Activated CD4-positive, CD25-positive, alpha-beta regulatory T cell treated with anti-CD3 and anti-CD28 coated beads, Interleukin-2, amount 50 U/mL, for 72 hours (primary cell): ENCODE results near the gene ZNF786.
"Not testable (repeated sequence)": the region's sequence is repeated elsewhere in the genome, so short reads cannot be mapped to it uniquely, and the experiment has no call there.

Experiments used
- DNase-seq: peaks from one replicate; pipeline ENCODE4 v3.0.0; 2021

The ZNF786 gene, protein sequence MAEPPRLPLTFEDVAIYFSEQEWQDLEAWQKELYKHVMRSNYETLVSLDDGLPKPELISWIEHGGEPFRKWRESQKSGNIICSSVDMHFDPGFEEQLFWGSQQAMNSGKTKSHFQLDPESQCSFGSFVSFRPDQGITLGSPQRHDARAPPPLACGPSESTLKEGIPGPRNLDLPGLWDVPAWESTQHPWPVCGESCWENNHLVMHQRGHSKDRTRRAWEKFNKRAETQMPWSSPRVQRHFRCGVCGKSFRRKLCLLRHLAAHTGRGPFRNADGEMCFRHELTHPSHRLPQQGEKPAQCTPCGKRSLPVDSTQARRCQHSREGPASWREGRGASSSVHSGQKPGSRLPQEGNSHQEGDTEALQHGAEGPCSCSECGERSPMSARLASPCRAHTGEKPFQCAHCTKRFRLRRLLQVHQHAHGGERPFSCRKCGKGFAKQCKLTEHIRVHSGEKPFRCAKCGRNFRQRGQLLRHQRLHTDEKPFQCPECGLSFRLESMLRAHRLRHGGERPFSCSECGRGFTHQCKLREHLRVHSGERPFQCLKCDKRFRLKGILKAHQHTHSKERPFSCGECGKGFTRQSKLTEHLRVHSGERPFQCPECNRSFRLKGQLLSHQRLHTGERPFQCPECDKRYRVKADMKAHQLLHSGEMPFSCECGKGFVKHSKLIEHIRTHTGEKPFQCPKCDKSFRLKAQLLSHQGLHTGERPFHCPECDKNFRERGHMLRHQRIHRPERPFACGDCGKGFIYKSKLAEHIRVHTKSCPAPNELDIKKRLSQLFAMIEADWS

DNA sequence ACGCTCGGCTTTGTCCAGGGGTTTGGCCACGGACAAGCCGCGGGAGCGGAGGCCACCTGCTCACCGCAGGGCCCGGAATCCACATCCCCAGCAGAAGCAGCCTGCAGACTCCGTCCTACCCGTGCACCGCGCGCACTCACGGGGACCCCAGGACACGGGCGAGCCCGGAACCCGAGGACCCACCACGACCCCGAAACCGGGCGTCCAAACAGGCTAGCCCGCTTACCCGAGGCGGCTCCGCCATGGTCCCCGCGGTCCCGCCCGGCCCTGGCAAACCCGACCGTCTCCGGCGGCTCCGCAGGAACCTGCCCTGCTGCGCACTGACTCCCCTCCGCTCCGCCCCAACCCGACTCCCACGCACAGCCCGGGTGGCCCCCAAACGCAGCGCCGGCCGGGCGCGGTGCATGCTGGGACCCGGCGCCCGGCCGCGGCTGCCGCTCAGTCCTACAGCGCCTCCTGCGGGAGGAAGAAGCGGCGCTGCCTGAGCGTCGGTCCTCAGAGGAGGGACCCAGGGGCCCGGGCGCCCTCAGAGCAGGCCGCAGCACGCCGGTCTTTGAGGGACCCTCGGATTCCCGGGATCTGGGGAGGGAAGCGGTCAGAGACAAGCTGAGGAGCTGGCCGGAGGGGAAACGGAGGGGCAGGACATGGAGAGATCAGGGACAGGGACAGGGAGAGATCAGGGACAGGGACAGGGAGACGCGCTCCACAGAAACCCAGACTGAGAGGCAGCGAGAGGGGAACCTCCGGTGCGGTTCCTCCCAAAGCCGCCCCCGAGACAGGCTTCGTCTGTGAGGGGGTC lies at the start of gene ZNF786:
ZNF786 (minus strand) TSS at position 322 of the 799 bp plus-strand sequence; CDS start at position 244, 78 bp downstream.
- peak; percentile 93 for DNase-seq

DNA sequence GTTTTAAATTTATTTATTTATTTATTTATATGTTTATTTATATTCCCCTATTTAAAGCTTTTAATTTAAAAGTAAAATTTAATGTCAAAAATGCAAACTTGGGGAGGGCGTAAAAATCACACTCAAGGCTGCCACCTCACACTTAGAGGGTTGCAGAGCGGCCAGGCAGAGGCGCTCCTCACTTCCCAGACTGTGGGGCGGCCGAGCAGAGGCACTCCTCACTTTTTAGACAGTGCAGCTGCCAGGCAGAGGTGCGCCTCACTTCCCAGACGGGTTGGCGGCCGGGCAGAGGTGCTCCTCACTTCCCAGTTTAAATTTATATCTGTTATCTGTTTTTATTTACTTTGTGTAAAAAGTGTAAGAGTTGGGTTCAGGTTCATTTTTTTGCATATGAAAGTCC lies 45.6 kb upstream of the ZNF786 start:
- no peak for DNase-seq

DNA sequence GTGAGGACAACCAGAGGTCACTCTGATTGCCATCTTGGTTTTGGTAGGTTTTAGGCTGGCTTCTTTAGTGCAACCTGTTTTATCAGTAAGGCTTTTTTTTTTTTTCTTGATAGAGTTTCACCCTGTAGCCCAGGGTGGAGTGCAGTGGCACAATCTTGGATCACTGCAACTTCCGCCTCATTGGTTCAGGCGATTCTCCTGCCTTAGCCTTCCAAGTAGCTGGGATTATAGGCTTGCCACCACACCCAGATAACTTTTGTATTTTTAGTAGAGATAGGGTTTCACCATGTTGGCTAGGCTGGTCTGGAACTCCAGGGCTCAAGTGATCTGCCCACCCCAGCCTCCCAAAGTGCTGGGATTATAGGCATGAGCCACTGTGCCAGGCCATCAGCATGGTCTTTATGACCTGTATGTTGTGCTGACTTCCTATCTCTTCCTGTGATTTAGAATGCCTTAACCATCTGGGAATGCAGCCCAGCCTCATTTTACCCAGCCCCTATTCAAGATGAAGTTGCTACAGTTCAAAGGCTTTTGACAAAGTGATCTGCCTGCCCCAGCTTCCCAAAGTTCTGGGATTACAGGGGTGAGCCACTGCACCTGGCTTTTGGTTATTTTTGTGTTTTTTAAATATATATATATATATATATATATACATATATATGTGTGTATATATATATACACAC lies 42.7 kb upstream of the ZNF786 start:
- no peak for DNase-seq

DNA sequence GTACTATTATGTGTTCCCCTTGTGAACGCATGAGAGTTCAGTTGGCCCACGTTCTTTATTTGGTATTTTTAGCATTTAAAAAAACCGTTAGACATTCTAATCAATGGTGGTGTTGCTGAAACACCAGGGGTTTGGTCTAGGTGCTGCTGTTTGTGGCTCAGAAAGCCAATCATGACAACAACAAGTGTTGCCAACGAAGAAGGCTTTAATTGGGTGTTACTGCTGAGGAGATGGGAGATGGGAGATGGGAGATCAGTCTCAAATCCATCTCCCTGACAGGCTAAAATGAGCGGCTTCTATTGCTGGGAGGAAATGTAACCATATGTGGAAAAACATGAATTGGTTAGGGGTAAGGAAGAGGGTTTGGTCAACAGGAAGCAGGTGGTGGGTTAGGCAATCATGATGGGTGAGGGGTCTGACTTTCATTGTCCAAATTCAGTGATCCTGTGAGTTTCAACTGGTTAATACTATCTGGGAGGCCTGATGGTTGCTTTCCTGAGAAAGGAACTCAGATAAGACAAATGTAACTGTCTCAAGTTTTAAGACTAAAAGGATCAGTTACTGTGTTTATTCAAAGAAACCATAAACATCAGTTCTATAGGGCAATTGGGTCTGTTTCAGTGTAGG lies 40.2 kb upstream of the ZNF786 start:
- DNase-seq: no peak

DNA sequence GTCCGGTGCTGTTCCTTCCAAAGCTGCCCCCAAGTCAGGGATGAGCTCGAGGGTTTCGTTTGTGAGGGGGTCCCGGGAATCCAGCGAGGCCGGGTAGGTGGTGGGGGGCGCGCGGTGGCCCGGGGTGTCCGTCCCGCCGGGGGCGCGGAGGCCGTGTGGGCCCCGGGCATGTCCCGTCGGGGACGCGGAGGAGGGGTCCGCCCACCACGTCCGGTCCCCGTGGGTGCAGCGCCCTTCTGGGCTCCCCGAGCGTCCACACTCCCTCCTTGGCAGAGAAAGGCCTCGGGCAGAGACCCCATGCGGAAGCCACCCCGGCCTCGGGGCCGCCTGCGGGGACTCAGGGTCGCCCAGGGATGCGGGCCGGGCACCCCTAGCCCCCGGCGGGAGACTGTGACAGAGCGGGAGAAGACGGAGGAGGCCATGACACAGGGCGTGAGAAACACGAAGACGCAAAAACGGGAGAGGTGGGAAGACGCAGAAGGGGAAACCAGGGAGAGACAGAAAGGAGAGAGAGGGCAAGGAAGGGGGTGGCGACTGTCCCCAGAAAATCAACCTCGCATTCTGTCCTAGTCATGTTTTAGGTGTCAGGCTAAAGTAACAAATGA lies 36.2 kb upstream of the ZNF786 start:
- peak; percentile 79 for DNase-seq

DNA sequence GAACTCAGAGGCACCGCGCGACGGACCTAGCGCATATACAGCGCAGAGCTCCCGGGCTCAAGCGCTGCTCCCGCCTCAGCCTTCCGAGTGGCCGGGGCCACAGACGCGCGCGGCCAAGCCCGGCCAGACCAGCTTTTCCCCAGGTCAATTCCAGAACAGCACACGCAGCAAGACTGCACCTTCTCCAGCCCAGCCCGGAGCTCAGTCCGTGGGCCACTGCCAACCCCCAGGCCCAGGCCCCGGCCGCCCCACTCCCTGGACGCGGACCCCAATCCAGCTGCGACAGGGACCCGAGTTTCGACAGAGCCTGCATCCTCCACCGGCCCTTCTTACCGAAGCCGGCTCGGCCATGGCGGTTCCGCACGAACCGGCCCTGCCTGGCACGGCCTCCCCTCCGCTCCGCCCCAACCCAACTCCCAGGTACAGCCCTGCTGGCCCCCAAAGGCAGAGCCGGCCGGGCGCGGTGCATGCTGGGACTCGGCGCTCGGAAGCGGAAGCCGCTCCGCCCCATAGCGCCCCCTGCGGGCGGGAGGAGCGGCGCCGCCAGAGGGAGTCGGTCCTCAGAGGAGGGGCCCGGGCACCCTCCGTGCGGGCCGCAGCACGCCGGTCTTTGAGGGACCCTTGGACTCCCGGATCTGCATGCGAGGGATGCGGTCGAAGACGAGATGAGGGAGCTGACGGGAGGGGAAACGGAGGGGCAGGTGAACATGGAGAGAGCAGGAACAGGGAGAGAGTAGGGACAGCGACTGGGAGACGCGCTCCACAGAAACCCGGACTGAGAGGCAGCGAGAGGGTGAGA lies 35.5 kb upstream of the ZNF786 start, which contains the start of gene ZNF425:
ZNF425 (minus strand) TSS at position 462 of the 799 bp plus-strand sequence; CDS start at position 351, 111 bp downstream.
- DNase-seq: peak; percentile 98

DNA sequence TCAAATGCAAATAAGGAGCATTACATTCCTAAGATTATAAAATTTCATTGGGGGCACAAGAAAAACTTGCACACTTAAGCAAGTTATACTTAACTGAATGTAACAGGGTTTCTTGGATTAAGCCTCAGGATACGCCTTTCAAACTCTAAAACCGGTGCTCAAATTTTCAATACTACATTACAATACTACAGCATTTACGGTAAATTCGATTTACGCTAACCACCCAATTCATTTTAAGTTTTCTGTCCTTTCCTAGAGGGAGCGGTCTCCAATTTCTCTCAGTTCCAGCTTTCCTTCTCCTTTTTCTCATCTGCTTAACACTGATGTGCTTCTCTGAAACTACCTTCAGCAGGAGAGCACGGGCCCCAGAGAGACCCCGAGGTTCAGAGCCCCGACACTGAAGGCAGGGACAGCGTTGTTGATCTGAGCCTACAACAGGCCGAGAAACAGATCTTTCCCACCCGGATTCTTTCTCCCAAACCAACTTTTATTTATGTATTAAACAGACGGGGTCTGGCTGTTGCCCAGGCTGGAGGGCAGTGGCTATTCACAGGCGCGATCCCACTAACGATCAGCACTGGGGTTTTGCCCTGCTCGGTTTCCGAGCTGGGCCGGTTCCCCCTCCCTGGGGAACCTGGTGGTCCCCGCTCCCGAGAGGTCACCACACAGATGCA lies 34.8 kb upstream of the ZNF786 start:
- no peak for DNase-seq

DNA sequence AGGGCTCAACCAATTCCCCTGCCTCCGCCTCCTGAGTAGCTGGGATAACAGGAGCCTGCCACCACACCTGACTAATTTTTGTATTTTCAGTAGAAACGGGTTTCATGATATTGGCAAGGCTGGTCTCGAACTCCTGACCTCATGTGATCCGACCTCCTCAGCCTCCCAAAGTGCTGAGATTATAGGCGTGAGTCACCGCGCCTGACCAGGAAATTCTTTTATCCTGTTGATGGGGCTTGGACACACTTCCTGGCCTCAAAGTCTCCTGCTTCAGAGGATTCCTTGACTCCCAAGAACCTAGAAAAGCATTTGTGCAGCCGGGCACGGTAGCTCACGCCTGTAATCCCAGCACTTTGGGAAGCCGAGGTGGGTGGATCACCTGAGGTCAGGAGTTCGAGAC lies 19.5 kb upstream of the ZNF786 start:
- DNase-seq: no peak

DNA sequence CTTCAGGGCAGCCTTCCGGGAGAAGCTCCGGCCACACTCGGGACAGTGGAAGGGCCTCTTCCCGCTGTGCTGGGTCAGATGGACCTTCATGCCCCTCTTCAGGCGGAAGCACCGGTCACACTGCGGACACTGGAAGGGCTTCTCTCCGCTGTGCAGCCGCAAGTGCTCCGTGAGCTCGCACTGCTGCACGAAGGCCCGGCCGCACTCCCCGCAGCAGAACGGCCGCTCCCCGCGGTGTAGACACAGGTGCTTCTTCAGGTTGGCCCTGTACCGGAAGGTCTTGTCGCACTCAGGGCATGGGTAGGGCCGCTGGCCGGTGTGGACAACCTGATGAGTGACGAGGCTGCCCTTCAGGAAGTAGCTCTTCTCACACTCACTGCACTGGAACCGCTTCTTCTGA lies 14.2 kb upstream of the ZNF786 start:
- DNase-seq: no peak

DNA sequence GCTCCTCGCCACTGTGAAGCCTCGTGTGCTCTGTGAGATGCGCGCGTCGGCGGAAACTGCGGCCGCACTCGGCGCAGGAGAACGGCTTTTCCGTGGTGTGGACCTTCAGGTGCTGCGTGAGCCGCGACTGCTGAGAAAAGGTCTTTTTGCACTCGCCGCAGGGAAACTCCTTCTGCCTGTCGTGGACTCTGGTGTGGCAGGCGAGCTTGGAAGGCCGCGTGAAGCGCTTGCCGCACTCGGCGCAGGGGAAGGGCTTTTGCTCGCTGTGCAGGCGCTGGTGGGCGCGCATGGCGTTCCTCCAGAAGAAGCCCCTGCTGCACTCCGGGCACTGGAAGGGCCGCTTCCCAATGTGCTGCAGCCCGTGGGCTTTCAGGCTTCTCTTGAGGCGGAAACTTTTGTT lies 13.7 kb upstream of the ZNF786 start:
- no peak for DNase-seq

DNA sequence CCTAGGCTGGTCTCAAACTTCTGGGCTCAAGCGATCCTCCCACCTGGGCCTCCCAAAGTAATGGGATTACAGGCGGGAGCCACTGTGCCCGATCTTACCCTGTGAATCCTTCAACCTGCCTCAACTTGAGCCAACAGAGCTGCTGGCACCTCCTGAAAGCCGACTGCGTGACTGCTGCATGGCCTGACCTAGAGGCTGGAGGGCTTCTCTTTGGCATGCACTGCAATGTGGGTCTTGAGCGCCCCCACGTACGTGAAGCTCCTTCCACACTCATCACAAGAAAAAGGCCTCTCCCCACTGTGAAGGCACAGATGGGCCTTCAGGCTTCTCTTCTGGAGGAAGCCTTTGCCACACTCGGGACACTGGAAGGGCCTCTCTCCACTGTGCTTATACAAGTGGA lies 12.9 kb upstream of the ZNF786 start:
- DNase-seq: no peak

DNA sequence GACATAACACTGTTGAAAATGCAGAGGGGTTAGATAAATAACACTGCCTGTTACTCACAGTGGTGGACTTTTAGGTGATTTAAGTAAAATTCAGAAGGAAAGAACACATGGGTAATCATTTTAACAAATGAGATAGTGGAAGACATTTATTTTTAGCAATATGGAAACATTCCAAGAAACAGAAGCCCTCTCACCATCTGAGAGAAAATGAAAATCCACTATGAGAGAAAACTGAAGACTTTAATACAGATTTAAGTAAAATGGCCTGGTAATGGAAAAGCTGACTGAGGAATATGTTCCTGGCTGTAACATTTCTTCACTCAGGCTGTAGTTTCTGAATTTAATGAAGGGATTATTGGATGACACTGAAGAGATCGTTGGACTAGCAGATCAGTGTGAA lies 12.1 kb upstream of the ZNF786 start:
- no peak for DNase-seq

DNA sequence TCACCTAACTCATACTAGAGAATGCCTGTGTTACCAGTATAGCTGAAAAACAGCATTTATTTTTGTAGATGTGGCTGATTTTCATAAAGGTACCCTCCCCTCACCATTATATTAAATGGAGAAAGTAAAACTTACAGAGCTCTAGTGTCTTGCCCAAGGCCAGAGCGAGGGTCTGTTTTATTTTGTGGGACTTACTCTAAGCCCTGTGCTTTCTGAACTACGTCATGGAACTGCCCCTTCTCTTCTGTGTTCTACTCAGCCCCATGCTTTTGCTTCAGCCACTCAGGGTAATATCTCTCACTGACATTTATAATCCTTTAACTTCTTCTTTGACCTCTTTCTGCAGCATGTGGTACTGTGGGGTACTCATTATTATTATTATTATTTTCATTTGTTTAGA lies 10.3 kb upstream of the ZNF786 start:
- DNase-seq: no peak

DNA sequence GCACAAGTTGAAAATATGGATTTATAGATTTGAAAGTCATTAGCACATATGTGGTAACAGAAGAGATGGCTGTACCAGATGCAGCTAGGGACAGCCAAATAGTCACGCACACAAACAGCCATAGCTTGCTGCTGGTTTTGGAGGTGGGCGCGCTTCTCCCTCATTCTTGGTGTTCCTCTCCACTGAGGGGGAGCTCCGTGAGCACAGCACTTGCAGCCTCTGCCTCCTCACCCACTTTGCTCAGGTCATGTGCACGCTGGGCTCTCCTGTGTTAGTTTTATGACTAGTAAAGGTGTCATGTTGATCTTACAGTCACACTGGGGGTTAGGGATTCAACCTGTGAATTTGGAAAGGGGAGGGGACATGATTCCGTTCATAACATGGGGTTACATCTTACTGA lies 8.5 kb upstream of the ZNF786 start:
- DNase-seq: no peak

DNA sequence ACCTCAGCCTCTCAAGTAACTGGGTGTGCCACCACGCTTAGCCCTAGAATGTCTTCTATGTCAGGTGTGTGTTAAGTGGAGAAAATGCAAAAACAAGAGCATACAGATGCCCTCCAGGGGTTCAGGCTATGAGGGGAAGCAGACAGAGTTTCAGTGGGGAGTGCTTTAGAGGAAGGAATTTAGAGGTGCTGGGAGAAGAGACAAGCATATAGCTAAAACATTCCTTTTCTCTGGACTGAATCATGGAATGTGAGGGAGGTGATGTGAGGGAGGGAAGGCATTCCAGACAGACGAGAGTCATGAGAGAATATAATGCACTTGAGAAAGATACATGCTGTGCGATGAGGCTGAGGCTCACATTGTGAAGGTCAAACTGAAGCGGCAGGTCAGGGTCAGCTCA lies 6.6 kb upstream of the ZNF786 start:
- DNase-seq: no peak

DNA sequence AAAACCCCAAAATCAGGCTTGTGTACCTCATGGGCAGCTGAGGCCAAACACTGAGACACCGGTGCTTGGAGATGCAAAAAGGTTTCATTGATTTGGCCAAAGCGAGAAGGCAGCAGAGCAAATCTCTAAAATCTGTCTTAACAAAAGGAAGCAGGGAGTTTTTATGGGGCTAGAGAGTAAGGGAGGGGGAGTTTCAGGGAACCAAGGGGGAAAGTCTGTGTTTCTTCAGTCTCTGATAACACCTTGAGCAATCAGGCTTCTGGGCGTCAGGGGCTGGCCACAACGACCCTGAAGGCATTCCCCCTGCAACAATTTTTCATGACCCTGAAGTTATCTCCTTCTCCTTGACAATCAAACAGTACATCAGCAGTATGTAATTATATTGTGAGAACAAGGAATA lies 2.7 kb upstream of the ZNF786 start:
- no peak for DNase-seq

DNA sequence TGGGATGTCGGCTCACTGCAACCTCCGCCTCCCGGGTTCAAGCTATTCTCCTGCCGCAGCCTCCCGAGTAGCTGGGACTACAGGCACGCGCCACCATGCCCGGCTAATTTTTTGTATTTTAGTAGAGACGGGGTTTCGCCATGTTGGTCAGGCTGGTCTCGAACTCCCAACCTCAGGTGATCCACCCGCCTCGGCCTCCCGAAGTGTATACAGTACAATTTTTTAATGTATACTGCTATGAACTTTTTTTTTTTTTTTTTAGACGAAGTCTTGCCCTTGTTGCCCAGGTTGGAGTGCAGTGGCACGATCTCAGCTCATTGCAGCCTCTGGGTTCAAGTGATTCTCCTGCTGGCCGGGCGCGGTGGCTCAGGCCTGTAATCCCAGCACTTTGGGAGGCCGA lies 1.7 kb upstream of the ZNF786 start:
- not testable (repeated sequence) for DNase-seq

DNA sequence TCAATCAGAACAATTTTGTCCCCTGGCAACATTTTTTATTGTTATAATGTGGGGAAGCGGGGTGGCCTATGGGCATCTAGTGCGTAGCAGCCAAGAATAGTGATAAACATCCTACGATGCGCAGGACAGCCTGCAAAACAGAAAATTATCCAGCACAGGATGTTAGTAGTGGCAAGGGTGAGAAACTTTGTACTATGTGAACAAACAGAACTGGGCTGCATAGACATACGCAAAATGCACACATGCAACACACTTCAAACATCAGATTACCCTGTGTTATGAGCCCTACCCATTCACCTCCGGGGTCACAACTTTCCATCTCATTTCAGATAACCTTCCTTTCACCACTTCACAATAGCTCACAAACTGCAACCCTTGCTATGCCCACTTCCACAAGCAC lies 3.1 kb downstream of the ZNF786 start:
- no peak for DNase-seq

DNA sequence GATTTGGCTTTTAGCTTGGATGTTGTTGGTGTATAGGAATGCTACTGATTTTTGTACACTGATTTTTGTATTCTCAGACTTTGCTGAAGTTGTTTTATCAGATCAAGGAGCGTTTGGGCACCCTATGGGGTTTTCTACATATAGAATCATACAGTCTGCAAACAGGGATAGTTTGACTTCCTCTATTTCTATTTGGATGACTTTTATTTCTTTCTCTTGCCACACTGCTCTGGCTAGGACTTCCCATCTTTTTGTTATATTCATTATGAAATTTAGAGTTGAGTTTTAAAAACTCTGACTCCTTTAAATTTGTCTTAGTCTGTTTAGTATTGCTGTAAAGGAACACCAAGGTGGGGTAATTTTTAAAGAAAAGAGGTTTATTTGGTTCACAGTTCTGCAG lies 4.7 kb downstream of the ZNF786 start:
- no peak for DNase-seq

DNA sequence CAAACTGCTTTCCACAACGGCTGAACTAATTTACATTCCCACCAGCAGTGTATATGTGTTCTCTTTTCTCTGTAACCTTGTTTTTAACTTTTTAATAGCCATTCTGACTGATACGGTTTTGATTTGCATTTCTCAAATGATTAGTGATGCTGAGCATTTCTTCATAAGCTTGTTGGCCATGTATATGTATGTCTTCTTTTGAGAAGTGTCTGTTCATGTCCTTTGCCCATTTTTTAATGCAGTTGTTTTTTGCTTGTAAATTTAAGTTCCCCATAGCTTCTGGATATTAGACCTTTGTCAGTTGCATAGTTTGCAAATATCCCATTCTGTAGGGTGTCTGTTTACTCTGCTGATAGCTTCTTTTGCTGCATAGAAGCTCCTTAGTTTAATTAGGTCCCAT lies 6.1 kb downstream of the ZNF786 start:
- no peak for DNase-seq
